Cardiac muscle cell (in vitro differentiated cells and primary cell): ENCODE data around the gene DRAXIN. TPM values are rescaled to one million over a fixed set of nuclear protein-coding genes. Genes with fewer than 3 reads are reported as not detected.

Experiments
- DNase-seq, 2 donors: peaks; one replicate each; pipeline versions ENCODE4 v3.0.0 to v3.0.0-alpha.2; 2010 to 2017; ENCODE audit warnings: low read depth in 1 of 2, low spot score in 1 of 2
- H3K27ac ChIP-seq: fragments of 200-600 bp; sonication (generic); 2 replicates; pipeline ENCODE4 v1.5.1; 2016
- H3K27me3 ChIP-seq: fragments of 200-600 bp; sonication (generic); 2 replicates; pipeline ENCODE4 v1.6.0; 2016; ENCODE audit warnings: control low read depth
- H3K36me3 ChIP-seq: fragments of 200-600 bp; sonication (generic); 2 replicates; pipeline ENCODE4 v1.5.1; 2016; ENCODE audit warnings: control low read depth
- H3K4me1 ChIP-seq: fragments of 200-600 bp; sonication (generic); 2 replicates; pipeline ENCODE4 v1.8.1; 2017; ENCODE audit warnings: low read depth, mild to moderate bottlenecking, mixed run types
- H3K4me3 ChIP-seq: fragments of 200-600 bp; sonication (generic); 2 replicates; pipeline ENCODE4 v1.5.1; 2016; ENCODE audit warnings: mild to moderate bottlenecking
- H3K9me3 ChIP-seq: fragments of 200-600 bp; sonication (generic); 2 replicates; pipeline ENCODE4 v1.5.1; 2017; ENCODE audit warnings: low read depth, mild to moderate bottlenecking, control low read depth
- polyA plus RNA-seq: library from polyadenylated mRNA; unstranded; fragments of >200 nt; fragmentation: Nextera tagmentation; extraction: Ambion mirVana; gene quantifications from 2 replicates; pipeline ENCODE4 v1.2.1, GENCODE V29; 2016
- total RNA-seq: library from RNA; depleted of rRNA; stranded (reverse); fragments of >200 nt; gene quantifications from 2 replicates; pipeline ENCODE4 v1.2.3, GENCODE V29; 2016
- TF ChIP-seq, protein P1 (sequence below): IDR thresholded peaks from 2 replicates; pipeline ENCODE4 v1.5.1; 2012; ENCODE audit warnings: low read depth, mild to moderate bottlenecking, low read length

Gene DRAXIN
- total and polyA plus RNA-seq, 2 experiments from 2014 or later, result 0.36 TPM; not detected in 1

- TF ChIP-seq, protein P1, sequence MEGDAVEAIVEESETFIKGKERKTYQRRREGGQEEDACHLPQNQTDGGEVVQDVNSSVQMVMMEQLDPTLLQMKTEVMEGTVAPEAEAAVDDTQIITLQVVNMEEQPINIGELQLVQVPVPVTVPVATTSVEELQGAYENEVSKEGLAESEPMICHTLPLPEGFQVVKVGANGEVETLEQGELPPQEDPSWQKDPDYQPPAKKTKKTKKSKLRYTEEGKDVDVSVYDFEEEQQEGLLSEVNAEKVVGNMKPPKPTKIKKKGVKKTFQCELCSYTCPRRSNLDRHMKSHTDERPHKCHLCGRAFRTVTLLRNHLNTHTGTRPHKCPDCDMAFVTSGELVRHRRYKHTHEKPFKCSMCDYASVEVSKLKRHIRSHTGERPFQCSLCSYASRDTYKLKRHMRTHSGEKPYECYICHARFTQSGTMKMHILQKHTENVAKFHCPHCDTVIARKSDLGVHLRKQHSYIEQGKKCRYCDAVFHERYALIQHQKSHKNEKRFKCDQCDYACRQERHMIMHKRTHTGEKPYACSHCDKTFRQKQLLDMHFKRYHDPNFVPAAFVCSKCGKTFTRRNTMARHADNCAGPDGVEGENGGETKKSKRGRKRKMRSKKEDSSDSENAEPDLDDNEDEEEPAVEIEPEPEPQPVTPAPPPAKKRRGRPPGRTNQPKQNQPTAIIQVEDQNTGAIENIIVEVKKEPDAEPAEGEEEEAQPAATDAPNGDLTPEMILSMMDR, result no peak
- Histone ChIP-seq H3K9me3 (no peaks in the 10 kb centered on the region), H3K4me1 (no peaks in the 10 kb centered on the region), H3K4me3 (no peak overlapping the region), H3K27me3 (peaks cover 25% of the 10 kb centered on the region), H3K36me3 (no peaks in the 10 kb centered on the region), H3K27ac (no peak overlapping the region)
- DNase-seq, result no peak
Observed at GRCh38 chr1:11697188-11697892, 5.8 kb downstream of the DRAXIN start.

DNA sequence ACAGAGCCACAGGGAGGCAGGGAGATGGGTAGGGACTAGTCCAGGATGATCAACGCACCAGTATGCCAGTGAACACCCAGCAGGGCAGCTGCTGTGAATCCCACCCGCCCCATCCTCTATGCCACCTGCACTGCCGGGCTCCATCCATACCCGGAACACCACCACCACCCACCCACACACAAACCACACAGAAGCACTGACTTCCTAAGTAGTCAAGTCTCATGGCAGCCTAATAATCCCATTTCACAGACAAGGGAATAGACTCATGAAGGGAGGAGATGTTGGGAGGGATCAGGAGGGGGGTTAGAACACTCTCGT, 6.3 kb downstream of the DRAXIN start:
- TF ChIP-seq, protein P1, result no peak
- peaks cover 20% of the 10 kb centered on the region for H3K27me3 ChIP-seq
- no peak overlapping the region for H3K4me3 ChIP-seq
- H3K27ac ChIP-seq, result no peak overlapping the region
- no peaks in the 10 kb centered on the region for H3K36me3 ChIP-seq
- DNase-seq, result no peak
- no peaks in the 10 kb centered on the region for H3K4me1 ChIP-seq
- no peaks in the 10 kb centered on the region for H3K9me3 ChIP-seq

DNA sequence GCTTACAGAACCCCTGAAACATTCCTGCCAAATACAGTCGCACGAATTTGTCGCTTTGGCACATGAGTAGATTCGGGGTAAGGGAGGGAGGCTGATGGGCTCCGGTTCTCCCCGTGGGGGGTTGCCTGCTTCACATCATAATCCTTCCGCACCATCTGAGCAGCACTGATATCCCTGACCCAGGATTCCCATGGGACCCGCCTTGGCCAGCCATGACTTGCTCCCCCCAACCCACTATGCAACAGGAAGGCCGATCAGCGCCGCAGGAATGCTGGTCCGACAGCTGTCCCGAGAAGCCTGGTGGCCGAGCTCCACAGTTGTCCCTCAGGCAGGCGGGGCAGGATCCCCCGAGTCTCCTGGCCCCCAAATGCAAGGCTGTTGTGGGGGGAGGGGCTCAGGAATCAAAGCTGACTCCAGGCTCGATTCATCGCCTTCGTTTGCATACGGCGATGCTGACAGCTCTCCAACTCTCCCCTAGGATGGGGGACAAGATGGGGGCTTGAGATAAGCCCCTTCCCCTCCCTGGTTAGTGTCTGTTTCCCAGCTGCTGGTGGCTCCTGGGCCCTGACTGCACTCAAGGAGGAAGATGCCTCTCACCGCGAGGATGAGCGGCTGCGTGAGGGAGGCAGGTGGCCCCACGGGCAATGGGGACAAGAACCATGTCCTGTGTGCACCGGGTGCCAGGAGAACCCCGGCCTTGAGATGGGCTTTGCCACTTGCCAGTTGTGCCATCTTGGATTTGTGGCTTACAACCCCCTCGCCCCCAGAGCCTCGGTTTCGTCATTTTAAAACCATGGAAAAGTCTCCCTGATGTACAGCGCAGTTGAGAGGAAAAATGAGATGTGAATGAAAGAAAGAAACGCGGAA, 9.3 kb downstream of the DRAXIN start:
- Histone ChIP-seq H3K27me3 (no peaks in the 10 kb centered on the region), H3K36me3 (no peaks in the 10 kb centered on the region), H3K4me3 (no peak overlapping the region), H3K4me1 (no peaks in the 10 kb centered on the region), H3K27ac (no peak overlapping the region), H3K9me3 (no peaks in the 10 kb centered on the region)
- TF ChIP-seq, protein P1, result no peak
- no peak for DNase-seq

DNA sequence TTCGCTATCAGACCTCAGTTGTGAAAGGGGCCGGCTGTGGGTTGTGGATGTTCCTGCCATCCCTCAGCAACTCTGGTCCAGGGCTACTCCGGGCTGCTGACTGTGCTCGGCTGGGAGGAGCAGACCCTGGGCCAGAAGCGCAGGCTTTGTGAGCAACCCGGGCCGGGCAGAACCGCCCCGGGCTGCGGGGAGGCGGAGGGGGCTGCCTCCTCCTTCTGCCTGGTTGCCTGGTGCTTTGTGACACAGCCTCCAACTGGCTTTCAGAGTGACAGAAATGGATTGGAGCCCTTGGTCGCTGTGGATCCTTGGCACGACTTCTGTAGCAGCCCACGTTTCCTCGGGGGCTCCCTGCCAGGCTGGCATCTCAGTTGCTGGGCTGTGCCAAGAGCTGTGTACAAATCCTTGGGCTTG, 10.0 kb downstream of the DRAXIN start:
- DNase-seq, result no peak
- Histone ChIP-seq H3K9me3 (no peaks in the 10 kb centered on the region), H3K27ac (no peak overlapping the region), H3K27me3 (no peaks in the 10 kb centered on the region), H3K4me1 (no peaks in the 10 kb centered on the region), H3K36me3 (no peaks in the 10 kb centered on the region), H3K4me3 (no peak overlapping the region)
- TF ChIP-seq, protein P1, result no peak

DNA sequence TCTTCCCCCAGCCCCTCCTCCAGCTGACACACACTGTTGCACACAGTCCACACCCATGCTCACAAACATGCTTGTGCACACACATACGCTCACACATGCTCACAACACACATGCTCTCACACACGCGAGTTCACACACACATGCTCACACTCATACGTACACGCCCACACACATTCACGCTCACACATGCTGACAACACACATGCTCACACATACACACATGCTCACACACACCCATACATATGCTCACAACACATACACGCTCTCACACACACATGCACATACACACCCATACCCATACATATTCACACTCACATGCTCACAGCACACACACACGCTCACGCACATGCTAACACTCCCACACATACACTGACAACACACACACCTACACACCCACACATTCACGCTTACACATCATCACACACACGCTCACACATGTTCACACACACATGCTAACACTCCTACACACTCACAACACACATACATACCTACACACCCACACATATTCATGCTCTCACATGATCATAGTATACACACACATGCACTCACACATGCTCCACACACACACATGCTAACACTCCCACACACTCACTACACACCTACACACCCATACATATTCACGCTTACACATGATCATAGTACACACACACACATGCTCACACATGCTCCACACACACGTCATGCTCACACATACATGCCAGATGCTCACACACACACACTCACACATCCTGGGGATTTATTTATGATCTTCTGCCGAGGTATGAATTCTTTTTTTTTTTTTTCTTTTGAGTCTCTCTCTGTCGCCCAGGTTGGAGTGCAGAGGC, 10.7 kb downstream of the DRAXIN start:
- TF ChIP-seq, protein P1, result no peak
- Histone ChIP-seq H3K9me3 (no peaks in the 10 kb centered on the region), H3K36me3 (no peaks in the 10 kb centered on the region), H3K4me3 (no peak overlapping the region), H3K27me3 (no peaks in the 10 kb centered on the region), H3K27ac (no peak overlapping the region), H3K4me1 (no peaks in the 10 kb centered on the region)
- no peak for DNase-seq
